K562 (cell line): Measurements from ENCODE around the gene PIP4K2C.

ENCODE experiments used
- BDP1 ChIP-seq: IDR thresholded peaks from 3 replicates; pipeline ENCODE4 v1.6.1; 2011; ENCODE audit not compliant: insufficient read length, insufficient read depth
- ESRRA ChIP-seq: fragments of 450-650 bp; IDR thresholded peaks from 2 replicates; pipeline ENCODE4 v1.6.1; 2014; ENCODE audit warnings: low read depth, mild to moderate bottlenecking, moderate library complexity, borderline replicate concordance
- MTA3 ChIP-seq: fragments of 450-650 bp; formaldehyde crosslinking; IDR thresholded peaks from 2 replicates; pipeline ENCODE4 v1.6.1; 2017; ENCODE audit warnings: mild to moderate bottlenecking, borderline replicate concordance
- POLR2A ChIP-seq: fragments of 450-650 bp; conservative IDR thresholded peaks from 2 replicates; pipeline ENCODE4 v1.6.1; 2016
- TSHZ1 ChIP-seq: fragments of 250-450 bp; sonication (Bioruptor Pico); IDR thresholded peaks from 2 replicates; pipeline ENCODE4 v1.4.0; 2020; ENCODE audit warnings: mild to moderate bottlenecking, moderate library complexity
- ZBTB1 ChIP-seq: sonication (generic); formaldehyde crosslinking; IDR thresholded peaks from 2 replicates; pipeline ENCODE4 v1.8.1; 2023; ENCODE audit warnings: missing genetic modification reagents, low read depth, mild to moderate bottlenecking, borderline replicate concordance

DNA sequence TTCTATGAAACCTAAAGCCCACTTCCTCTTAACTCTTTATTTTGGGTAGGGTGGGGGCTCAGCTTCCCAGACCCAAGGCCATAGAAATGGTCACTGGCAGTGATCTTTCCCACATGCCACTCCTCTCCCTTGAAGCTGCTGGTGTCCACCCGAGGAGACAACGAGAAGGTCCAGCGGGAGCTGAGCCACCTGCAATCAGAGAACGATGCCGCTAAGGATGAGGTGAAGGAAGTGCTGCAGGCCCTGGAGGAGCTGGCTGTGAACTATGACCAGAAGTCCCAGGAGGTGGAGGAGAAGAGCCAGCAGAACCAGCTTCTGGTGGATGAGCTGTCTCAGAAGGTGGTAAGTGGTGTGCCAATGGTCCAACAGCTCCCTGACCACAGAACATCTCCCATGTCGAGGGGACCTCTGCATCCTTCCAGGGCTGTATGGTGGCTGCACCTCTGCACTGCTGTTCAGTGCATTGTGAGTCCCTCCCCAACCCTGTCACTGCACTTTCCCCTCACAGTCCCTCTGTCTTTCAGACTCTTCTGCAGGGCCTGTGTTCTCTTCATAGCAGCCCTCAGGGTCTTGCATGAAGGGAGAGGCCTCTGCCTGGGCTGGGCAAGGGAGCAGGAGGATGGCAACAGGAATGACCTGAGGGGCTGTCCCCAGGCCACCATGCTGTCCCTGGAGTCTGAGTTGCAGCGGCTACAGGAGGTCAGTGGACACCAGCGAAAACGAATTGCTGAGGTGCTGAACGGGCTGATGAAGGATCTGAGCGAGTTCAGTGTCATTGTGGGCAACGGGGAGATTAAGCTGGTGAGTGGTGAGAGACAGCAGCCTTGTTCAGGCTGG, 18.8 kb upstream of the PIP4K2C start:
- TF ChIP-seq MTA3 (no peak), ESRRA (no peak), BDP1 (no peak), TSHZ1 (CRISPR knock-in tag) (no peak), ZBTB1 (CRISPR knock-in tag) (no peak), POLR2A (no peak)
